ENCODE results near the gene CREB3L2.

GRCh38 chr7:137981668-137982067 lies 20.2 kb downstream of the CREB3L2 start:
- TF ChIP-seq POLR2A (IDR thresholded peaks at IDR 0.05; ENCODE audit: low read length) (no peak), NFE2L2 (conservative IDR thresholded peaks at IDR 0.05; ENCODE audit: low read length) (no peak), CHD2 (IDR thresholded peaks at IDR 0.05; ENCODE audit: low read length, partially characterized antibody) (no peak), REST (IDR thresholded peaks at IDR 0.05) (no peak), CTCF (IDR thresholded peaks at IDR 0.05) (no peak), NPAS2 (CRISPR knock-in tag; IDR thresholded peaks at IDR 0.05; ENCODE audit: borderline replicate concordance) (no peak), KDM1A (IDR thresholded peaks at IDR 0.05; ENCODE audit: low read depth) (no peak), MAFK (IDR thresholded peaks at IDR 0.05; ENCODE audit: partially characterized antibody) (no peak), PBX3 (IDR thresholded peaks at IDR 0.05) (no peak), RFX5 (IDR thresholded peaks at IDR 0.05) (no peak), BHLHE40 (IDR thresholded peaks at IDR 0.05; ENCODE audit: low read depth, low read length) (no peak), EP300 (IDR thresholded peaks at IDR 0.05) (no peak), ESRRA (IDR thresholded peaks at IDR 0.05; ENCODE audit: borderline replicate concordance, low read length) (no peak), ZNF302 (CRISPR knock-in tag; IDR thresholded peaks at IDR 0.05) (no peak)

Data from A549 (cell line).